Activated T-helper 17 cell treated with anti-CD3 and anti-CD28 coated beads, Interleukin-2, amount 50 U/mL, for 72 hours (primary cell): ENCODE measurements around the gene DCK. TPM values are rescaled to one million over a fixed set of nuclear protein-coding genes. Genes with fewer than 3 reads are reported as not detected.
"Not testable (repeated sequence)": the region's sequence is repeated elsewhere in the genome, so short reads cannot be mapped to it uniquely, and the experiment has no call there.

Experiments used
- ATAC-seq: fragments of 150-1000 bp; cut with Tn5 transposase; replicated peaks from 2 replicates; pipeline ENCODE4 v1.10.0; 2021; ENCODE audit warnings: mild to moderate bottlenecking, moderate library complexity
- H3K27ac Mint-ChIP-seq: one replicate; pipeline ENCODE4 v1.8.0; 2022; ENCODE audit warnings: mixed read lengths
- H3K27me3 Mint-ChIP-seq: one replicate; pipeline ENCODE4 v1.8.0; 2022; ENCODE audit warnings: mixed read lengths
- H3K36me3 Mint-ChIP-seq: one replicate; pipeline ENCODE4 v1.8.0; 2022; ENCODE audit warnings: low read depth, mild to moderate bottlenecking, mixed read lengths
- H3K4me1 Mint-ChIP-seq: one replicate; pipeline ENCODE4 v1.8.0; 2022; ENCODE audit warnings: mixed read lengths
- H3K4me3 Mint-ChIP-seq: one replicate; pipeline ENCODE4 v1.8.0; 2022; ENCODE audit warnings: mild to moderate bottlenecking, mixed read lengths
- H3K9me3 Mint-ChIP-seq: one replicate; pipeline ENCODE4 v1.8.0; 2022; ENCODE audit warnings: mixed read lengths
- total RNA-seq, 2 donors: library from RNA; stranded (reverse); gene quantifications; one replicate each; pipeline ENCODE4 v1.2.3, GENCODE V29; 2022

The DCK gene
- total RNA-seq, 2 donors from 2014 or later = 31.4 to 35.8 TPM

- H3K36me3 Mint-ChIP-seq = peaks cover 52% of the 10 kb centered on the region
- peaks cover 27% of the 10 kb centered on the region for H3K4me1 Mint-ChIP-seq
- H3K27ac Mint-ChIP-seq = peak overlapping the region; percentile 40
- peak overlapping the region; percentile 56 for H3K4me3 Mint-ChIP-seq
- peak; percentile 81 for ATAC-seq
- no peaks in the 10 kb centered on the region for H3K9me3 Mint-ChIP-seq
- H3K27me3 Mint-ChIP-seq = no peaks in the 10 kb centered on the region
Observed at GRCh38 chr4:71009890-71010588, 16.6 kb downstream of the DCK start.

DNA sequence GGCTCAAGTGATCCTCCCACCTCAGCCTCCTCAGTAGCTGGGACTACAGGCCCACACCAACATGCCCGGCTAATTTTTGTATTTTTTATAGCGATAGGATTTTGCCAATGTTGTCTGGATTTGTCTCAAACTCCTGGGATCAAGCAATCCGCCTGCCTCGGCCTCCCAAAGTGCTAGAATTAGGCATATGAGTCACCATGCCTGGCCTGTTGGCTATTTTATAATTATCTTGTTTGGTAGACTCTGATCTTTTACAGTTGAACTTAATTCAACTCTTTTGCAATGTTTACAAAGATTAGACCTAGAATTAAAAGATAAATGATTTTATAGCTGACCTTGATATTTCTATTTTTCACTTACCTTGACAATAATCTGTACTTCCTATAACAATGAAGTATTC is 18.0 kb downstream of the DCK start:
- H3K4me3 Mint-ChIP-seq = no peak overlapping the region
- H3K27ac Mint-ChIP-seq = no peak overlapping the region
- no peaks in the 10 kb centered on the region for H3K9me3 Mint-ChIP-seq
- H3K36me3 Mint-ChIP-seq = peaks cover 46% of the 10 kb centered on the region
- peaks cover 22% of the 10 kb centered on the region for H3K4me1 Mint-ChIP-seq
- no peaks in the 10 kb centered on the region for H3K27me3 Mint-ChIP-seq
- no peak for ATAC-seq

GRCh38 chr4:71017391-71017790 is 23.9 kb downstream of the DCK start:
- not testable (repeated sequence) for H3K27me3 Mint-ChIP-seq, H3K4me1 Mint-ChIP-seq, H3K9me3 Mint-ChIP-seq, ATAC-seq, H3K27ac Mint-ChIP-seq, H3K4me3 Mint-ChIP-seq
- H3K36me3 Mint-ChIP-seq = peaks cover 46% of the 10 kb centered on the region

- no peaks in the 10 kb centered on the region for H3K4me1 Mint-ChIP-seq
- ATAC-seq = no peak
- no peak overlapping the region for H3K27ac Mint-ChIP-seq
- H3K4me3 Mint-ChIP-seq = no peak overlapping the region
- no peaks in the 10 kb centered on the region for H3K9me3 Mint-ChIP-seq
- H3K27me3 Mint-ChIP-seq = no peaks in the 10 kb centered on the region
- peaks cover 51% of the 10 kb centered on the region for H3K36me3 Mint-ChIP-seq
Observed at GRCh38 chr4:71020611-71021010, 27.2 kb downstream of the DCK start.

- H3K4me3 Mint-ChIP-seq = no peak overlapping the region
- H3K9me3 Mint-ChIP-seq = no peaks in the 10 kb centered on the region
- peaks cover 90% of the 10 kb centered on the region for H3K36me3 Mint-ChIP-seq
- no peak overlapping the region for H3K27ac Mint-ChIP-seq
- H3K27me3 Mint-ChIP-seq = no peaks in the 10 kb centered on the region
- H3K4me1 Mint-ChIP-seq = no peaks in the 10 kb centered on the region
- ATAC-seq = no peak
Observed at GRCh38 chr4:71025654-71026053, 32.2 kb downstream of the DCK start.

DNA sequence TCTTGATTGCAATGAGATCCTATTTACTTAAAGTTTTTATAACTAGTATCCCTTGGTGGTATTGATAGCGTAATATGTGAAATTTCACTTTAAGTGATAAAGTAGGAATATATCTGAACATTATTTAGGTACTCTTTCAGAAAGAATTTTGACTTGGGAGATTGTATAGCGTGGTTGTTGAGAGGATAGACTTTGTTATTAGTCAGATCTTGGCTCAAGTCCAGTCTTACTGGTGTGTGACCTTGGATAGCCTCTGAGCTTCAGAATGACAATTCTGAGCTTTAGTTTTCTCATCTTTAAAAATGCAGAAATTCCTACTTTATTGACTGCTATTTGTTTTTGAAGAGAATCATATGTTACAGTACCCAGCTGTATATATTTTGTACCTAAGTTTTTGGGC is 32.6 kb downstream of the DCK start:
- ATAC-seq = no peak
- H3K36me3 Mint-ChIP-seq = peaks cover 88% of the 10 kb centered on the region
- H3K4me1 Mint-ChIP-seq = no peaks in the 10 kb centered on the region
- H3K4me3 Mint-ChIP-seq = no peak overlapping the region
- H3K9me3 Mint-ChIP-seq = no peaks in the 10 kb centered on the region
- H3K27ac Mint-ChIP-seq = no peak overlapping the region
- H3K27me3 Mint-ChIP-seq = no peaks in the 10 kb centered on the region

GRCh38 chr4:71027611-71028010 is 34.2 kb downstream of the DCK start:
- H3K27ac Mint-ChIP-seq = no peak overlapping the region
- no peak for ATAC-seq
- H3K4me1 Mint-ChIP-seq = no peaks in the 10 kb centered on the region
- H3K36me3 Mint-ChIP-seq = peaks cover 73% of the 10 kb centered on the region
- H3K27me3 Mint-ChIP-seq = no peaks in the 10 kb centered on the region
- no peak overlapping the region for H3K4me3 Mint-ChIP-seq
- no peaks in the 10 kb centered on the region for H3K9me3 Mint-ChIP-seq

DNA sequence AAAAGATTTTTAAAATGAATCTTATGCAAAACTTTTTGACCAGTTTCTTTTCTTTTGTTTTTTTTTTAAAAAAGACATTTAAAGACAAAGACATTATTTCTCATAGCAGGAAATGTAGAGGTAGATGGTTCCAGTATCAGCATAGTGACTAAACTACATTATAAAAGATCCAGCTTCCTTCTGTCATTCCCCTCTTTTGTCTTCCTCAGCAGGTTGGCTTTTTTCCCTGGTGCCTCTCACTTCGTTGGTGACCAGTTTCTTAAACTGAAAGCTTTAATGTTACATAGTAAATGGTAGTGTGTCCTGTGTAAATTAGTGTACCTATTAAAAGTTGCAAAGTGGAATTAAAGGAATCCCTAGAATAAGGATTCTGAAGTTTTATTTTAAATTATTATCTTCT is 36.1 kb downstream of the DCK start:
- no peaks in the 10 kb centered on the region for H3K27me3 Mint-ChIP-seq
- H3K4me3 Mint-ChIP-seq = no peak overlapping the region
- ATAC-seq = no peak
- peaks cover 54% of the 10 kb centered on the region for H3K36me3 Mint-ChIP-seq
- no peaks in the 10 kb centered on the region for H3K4me1 Mint-ChIP-seq
- no peaks in the 10 kb centered on the region for H3K9me3 Mint-ChIP-seq
- no peak overlapping the region for H3K27ac Mint-ChIP-seq

- peaks cover 33% of the 10 kb centered on the region for H3K36me3 Mint-ChIP-seq
- H3K27me3 Mint-ChIP-seq, H3K27ac Mint-ChIP-seq, H3K4me1 Mint-ChIP-seq, ATAC-seq, H3K4me3 Mint-ChIP-seq, H3K9me3 Mint-ChIP-seq: not testable (repeated sequence)
Observed at GRCh38 chr4:71032106-71032505, 38.7 kb downstream of the DCK start.

GRCh38 chr4:71045256-71045655 is 51.8 kb downstream of the DCK start:
- no peaks in the 10 kb centered on the region for H3K27me3 Mint-ChIP-seq
- H3K4me3 Mint-ChIP-seq = no peak overlapping the region
- H3K4me1 Mint-ChIP-seq = no peaks in the 10 kb centered on the region
- no peak for ATAC-seq
- no peak overlapping the region for H3K27ac Mint-ChIP-seq
- peaks cover 22% of the 10 kb centered on the region for H3K36me3 Mint-ChIP-seq
- peaks cover 6% of the 10 kb centered on the region for H3K9me3 Mint-ChIP-seq

DNA sequence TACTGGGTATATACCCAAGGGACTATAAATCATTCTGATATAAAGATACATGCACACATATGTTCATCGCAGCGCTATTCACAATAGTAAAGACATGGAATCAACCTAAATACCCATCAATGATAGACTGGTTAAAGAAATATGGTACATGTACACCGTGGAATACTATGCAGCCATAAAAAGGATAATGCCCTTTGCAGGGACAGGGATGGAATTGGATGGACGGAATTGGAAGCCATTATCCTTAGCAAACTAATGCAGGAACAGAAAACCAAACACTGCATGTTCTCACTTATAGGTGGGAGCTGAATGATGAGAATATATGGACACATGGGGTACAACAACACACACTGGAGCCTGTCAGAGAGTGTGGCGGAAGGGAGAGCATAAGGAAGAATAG is 55.9 kb downstream of the DCK start:
- H3K4me1 Mint-ChIP-seq = no peaks in the 10 kb centered on the region
- no peak for ATAC-seq
- no peak overlapping the region for H3K4me3 Mint-ChIP-seq
- no peak overlapping the region for H3K27ac Mint-ChIP-seq
- H3K27me3 Mint-ChIP-seq = no peaks in the 10 kb centered on the region
- peaks cover 4% of the 10 kb centered on the region for H3K9me3 Mint-ChIP-seq
- no peaks in the 10 kb centered on the region for H3K36me3 Mint-ChIP-seq

GRCh38 chr4:71050809-71051208 is 57.4 kb downstream of the DCK start:
- H3K36me3 Mint-ChIP-seq = no peaks in the 10 kb centered on the region
- no peaks in the 10 kb centered on the region for H3K27me3 Mint-ChIP-seq
- H3K27ac Mint-ChIP-seq = no peak overlapping the region
- H3K4me1 Mint-ChIP-seq = no peaks in the 10 kb centered on the region
- ATAC-seq = no peak
- peaks cover 4% of the 10 kb centered on the region for H3K9me3 Mint-ChIP-seq
- no peak overlapping the region for H3K4me3 Mint-ChIP-seq

DNA sequence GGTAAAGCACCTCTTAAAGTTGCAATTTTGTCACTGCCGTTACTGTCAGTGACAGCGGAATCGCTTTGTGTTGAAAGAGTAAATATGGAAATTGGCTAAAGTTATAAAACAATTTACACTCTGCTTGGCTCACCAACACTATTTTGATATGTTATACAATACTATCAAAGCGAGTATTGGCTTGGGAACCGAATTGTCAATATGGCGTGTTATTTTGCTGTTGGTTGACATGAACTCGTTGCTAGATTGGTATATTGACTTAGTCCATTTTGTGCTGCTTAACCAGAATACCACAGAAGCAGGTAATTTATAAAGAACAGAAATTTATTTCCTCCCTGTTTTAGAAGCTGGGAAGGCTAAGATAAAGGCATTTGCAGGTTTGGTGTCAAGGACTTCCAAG is 58.6 kb downstream of the DCK start:
- Mint-ChIP-seq H3K9me3 (peaks cover 4% of the 10 kb centered on the region), H3K27ac (no peak overlapping the region)

GRCh38 chr4:71052716-71053115 is 59.3 kb downstream of the DCK start:
- ATAC-seq = no peak

More for the DNA sequence above, 58.6 kb downstream of the DCK start:
- H3K36me3 Mint-ChIP-seq = no peaks in the 10 kb centered on the region
- no peaks in the 10 kb centered on the region for H3K27me3 Mint-ChIP-seq
- H3K4me3 Mint-ChIP-seq = no peak overlapping the region
- ATAC-seq = no peak
- H3K4me1 Mint-ChIP-seq = no peaks in the 10 kb centered on the region

GRCh38 chr4:71053613-71054012 is 60.2 kb downstream of the DCK start:
- not testable (repeated sequence) for H3K4me1 Mint-ChIP-seq, H3K9me3 Mint-ChIP-seq, H3K4me3 Mint-ChIP-seq, H3K27me3 Mint-ChIP-seq, H3K36me3 Mint-ChIP-seq, ATAC-seq, H3K27ac Mint-ChIP-seq

More at GRCh38 chr4:71052716-71053115, 59.3 kb downstream of the DCK start:
- H3K4me1 Mint-ChIP-seq = no peaks in the 10 kb centered on the region
- no peaks in the 10 kb centered on the region for H3K27me3 Mint-ChIP-seq
- H3K27ac Mint-ChIP-seq = no peak overlapping the region
- peaks cover 4% of the 10 kb centered on the region for H3K9me3 Mint-ChIP-seq
- H3K36me3 Mint-ChIP-seq = no peaks in the 10 kb centered on the region
- no peak overlapping the region for H3K4me3 Mint-ChIP-seq

- not testable (repeated sequence) for H3K27ac Mint-ChIP-seq, H3K27me3 Mint-ChIP-seq, H3K4me3 Mint-ChIP-seq, ATAC-seq, H3K4me1 Mint-ChIP-seq, H3K9me3 Mint-ChIP-seq, H3K36me3 Mint-ChIP-seq
Observed at GRCh38 chr4:71059573-71059972, 66.1 kb downstream of the DCK start.
